Neural progenitor cell (in vitro differentiated cells): Measurements from ENCODE around the gene RBM47. TPM values are rescaled to one million over a fixed set of nuclear protein-coding genes. Genes with fewer than 3 reads are reported as not detected.

Experiments used
- DNase-seq: peaks from one replicate; pipeline ENCODE4 v3.0.0-alpha.2; 2016; ENCODE audit warnings: low spot score
- H2AFZ ChIP-seq: fragments of 200-600 bp; sonication (generic); replicated peaks from 2 replicates; pipeline ENCODE4 v1.6.1; 2016; ENCODE audit warnings: antibody characterized with exemption
- H3F3A ChIP-seq: fragments of 200-600 bp; sonication (generic); 2 replicates; pipeline ENCODE4 v1.6.1; 2016; ENCODE audit warnings: antibody characterized with exemption, low read depth
- H3K27ac ChIP-seq: fragments of 200-600 bp; sonication (generic); 2 replicates; pipeline ENCODE4 v1.5.1; 2016; ENCODE audit warnings: mild to moderate bottlenecking
- H3K27me3 ChIP-seq: fragments of 200-600 bp; sonication (generic); 2 replicates; pipeline ENCODE4 v1.6.1; 2016; ENCODE audit warnings: mild to moderate bottlenecking, moderate library complexity
- H3K36me3 ChIP-seq: fragments of 200-600 bp; sonication (generic); 2 replicates; pipeline ENCODE4 v1.5.1; 2016
- H3K4me1 ChIP-seq: fragments of 200-600 bp; sonication (generic); 2 replicates; pipeline ENCODE4 v1.6.1; 2016; ENCODE audit warnings: mixed run types
- H3K4me2 ChIP-seq: fragments of 200-600 bp; sonication (generic); 2 replicates; pipeline ENCODE4 v1.6.1; 2016
- H3K4me3 ChIP-seq: fragments of 200-600 bp; sonication (generic); 2 replicates; pipeline ENCODE4 v1.5.1; 2016
- H3K79me2 ChIP-seq: fragments of 200-600 bp; sonication (generic); 2 replicates; pipeline ENCODE4 v1.6.1; 2016; ENCODE audit warnings: low read depth
- H3K9ac ChIP-seq: fragments of 200-600 bp; sonication (generic); 2 replicates; pipeline ENCODE4 v1.6.1; 2016
- H3K9me3 ChIP-seq: fragments of 200-600 bp; sonication (generic); 2 replicates; pipeline ENCODE4 v1.5.1; 2016; ENCODE audit warnings: low read depth
- H4K20me1 ChIP-seq: fragments of 200-600 bp; sonication (generic); 2 replicates; pipeline ENCODE4 v1.6.1; 2016; ENCODE audit warnings: low read depth
- H3K27ac Mint-ChIP-seq: 3 replicates; pipeline ENCODE4 v1.8.0; 2021; ENCODE audit warnings: mixed read lengths
- H3K27me3 Mint-ChIP-seq: 2 replicates; pipeline ENCODE4 v1.8.0; 2022; ENCODE audit warnings: low read depth, mild to moderate bottlenecking, inconsistent platforms, moderate library complexity, mixed read lengths; ENCODE audit not compliant: insufficient read depth
- H3K36me3 Mint-ChIP-seq: 3 replicates; pipeline ENCODE4 v1.8.0; 2021; ENCODE audit warnings: mixed read lengths
- H3K4me1 Mint-ChIP-seq: 3 replicates; pipeline ENCODE4 v1.8.0; 2021; ENCODE audit warnings: mixed read lengths
- H3K4me3 Mint-ChIP-seq: 3 replicates; pipeline ENCODE4 v1.8.0; 2021; ENCODE audit warnings: mild to moderate bottlenecking, moderate library complexity, mixed read lengths
- H3K9me3 Mint-ChIP-seq: 3 replicates; pipeline ENCODE4 v1.8.0; 2020; ENCODE audit warnings: mixed read lengths
- CTCF ChIP-seq: fragments of 200-600 bp; sonication (generic); IDR thresholded peaks from 2 replicates; pipeline ENCODE4 v1.5.1; 2017; ENCODE audit warnings: antibody characterized with exemption, mild to moderate bottlenecking
- EZH2 ChIP-seq: fragments of 200-600 bp; sonication (generic); IDR thresholded peaks from 2 replicates; pipeline ENCODE4 v1.6.1; 2017; ENCODE audit warnings: antibody characterized with exemption, mild to moderate bottlenecking, moderate library complexity
- EZH2phosphoT487 ChIP-seq: fragments of 200-600 bp; sonication (generic); IDR thresholded peaks from 2 replicates; pipeline ENCODE4 v1.6.1; 2017; ENCODE audit warnings: antibody characterized with exemption
- total RNA-seq: library from RNA; depleted of rRNA; stranded (reverse); fragments of >200 nt; gene quantifications from 2 replicates; pipeline ENCODE4 v1.2.3, GENCODE V29; 2015; ENCODE audit warnings: low replicate concordance

RBM47 gene
- total RNA-seq, 1 donor from 2014 or later: 2.9 TPM

GRCh38 chr4:40577588-40578253 is 51.9 kb downstream of the RBM47 start:
- no peak overlapping the region for H3K4me3 Mint-ChIP-seq
- no peaks in the 10 kb centered on the region for H3K9me3 ChIP-seq
- no peak overlapping the region for H3K4me3 ChIP-seq
- no peak overlapping the region for H3K27ac ChIP-seq
- no peak for DNase-seq
- H3K79me2 ChIP-seq: no peaks in the 10 kb centered on the region
- H3K36me3 Mint-ChIP-seq: no peaks in the 10 kb centered on the region
- H3K4me1 ChIP-seq: peaks cover 9% of the 10 kb centered on the region
- peaks cover 14% of the 10 kb centered on the region for H3K4me1 Mint-ChIP-seq
- H3K27me3 Mint-ChIP-seq: peaks cover 5% of the 10 kb centered on the region
- no peaks in the 10 kb centered on the region for H3K36me3 ChIP-seq
- no peaks in the 10 kb centered on the region for H3K27me3 ChIP-seq
- TF ChIP-seq CTCF: no peak
- H2AFZ ChIP-seq: no peak overlapping the region
- H3K9me3 Mint-ChIP-seq: no peaks in the 10 kb centered on the region
- peak overlapping the region; percentile 86 for H3K27ac Mint-ChIP-seq
- H4K20me1 ChIP-seq: no peaks in the 10 kb centered on the region
- no peak overlapping the region for H3K9ac ChIP-seq
- H3K4me2 ChIP-seq: no peak overlapping the region
- peaks cover 15% of the 10 kb centered on the region for H3F3A ChIP-seq

DNA sequence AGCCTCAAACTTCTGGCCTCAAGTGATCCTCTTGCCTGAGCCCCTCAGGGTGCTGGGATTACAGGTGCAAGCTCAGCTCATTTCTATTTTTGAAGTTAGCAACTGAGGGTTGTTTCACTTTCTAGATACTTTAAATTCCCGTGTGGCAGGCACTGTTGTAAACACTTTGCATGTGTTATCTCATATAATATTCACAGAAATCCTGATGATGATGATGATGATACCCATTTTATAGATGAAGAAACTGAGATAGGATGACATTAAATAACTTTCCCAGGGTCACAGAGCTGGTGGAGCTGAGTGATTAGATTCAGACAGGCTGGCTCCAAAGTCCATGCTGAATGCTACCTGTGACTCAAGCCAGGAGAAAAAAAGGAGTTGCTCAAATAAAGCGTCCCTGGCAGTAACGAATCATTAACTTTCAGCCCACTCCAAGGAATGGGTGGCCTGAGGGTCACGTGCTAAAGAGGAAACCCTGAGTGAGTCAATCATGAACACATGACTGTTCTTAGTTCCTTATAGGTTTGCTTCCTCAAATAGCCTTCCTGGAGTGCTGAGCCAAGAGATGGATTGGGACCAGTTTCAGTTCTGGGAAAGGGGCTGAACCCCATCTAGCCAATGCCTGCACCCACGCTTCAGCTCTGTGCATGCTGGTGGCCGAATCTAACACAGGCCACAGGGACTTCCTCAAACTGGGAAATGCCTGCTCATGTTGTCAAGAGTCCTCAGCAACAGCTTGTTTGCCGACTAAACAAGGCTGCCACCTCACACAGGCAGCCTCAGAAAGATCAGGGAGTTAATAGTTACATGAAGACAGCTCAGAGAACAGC is 52.8 kb downstream of the RBM47 start:
- DNase-seq: peak; percentile 36
- no peak overlapping the region for H3K4me3 ChIP-seq
- H2AFZ ChIP-seq: peak overlapping the region; percentile 86
- no peaks in the 10 kb centered on the region for H3K79me2 ChIP-seq
- H3K27ac ChIP-seq: peak overlapping the region; percentile 71
- H3K9me3 Mint-ChIP-seq: no peaks in the 10 kb centered on the region
- no peak overlapping the region for H3K9ac ChIP-seq
- H3K36me3 Mint-ChIP-seq: no peaks in the 10 kb centered on the region
- H4K20me1 ChIP-seq: no peaks in the 10 kb centered on the region
- H3K4me1 Mint-ChIP-seq: peaks cover 14% of the 10 kb centered on the region
- H3K27ac Mint-ChIP-seq: peak overlapping the region; percentile 86
- no peaks in the 10 kb centered on the region for H3K36me3 ChIP-seq
- TF ChIP-seq EZH2 (no peak), EZH2phosphoT487 (no peak), CTCF (no peak)
- H3K4me3 Mint-ChIP-seq: no peak overlapping the region
- H3K4me2 ChIP-seq: no peak overlapping the region
- no peaks in the 10 kb centered on the region for H3K9me3 ChIP-seq
- peaks cover 3% of the 10 kb centered on the region for H3K27me3 Mint-ChIP-seq
- peaks cover 15% of the 10 kb centered on the region for H3F3A ChIP-seq
- H3K27me3 ChIP-seq: no peaks in the 10 kb centered on the region
- H3K4me1 ChIP-seq: peaks cover 9% of the 10 kb centered on the region

DNA sequence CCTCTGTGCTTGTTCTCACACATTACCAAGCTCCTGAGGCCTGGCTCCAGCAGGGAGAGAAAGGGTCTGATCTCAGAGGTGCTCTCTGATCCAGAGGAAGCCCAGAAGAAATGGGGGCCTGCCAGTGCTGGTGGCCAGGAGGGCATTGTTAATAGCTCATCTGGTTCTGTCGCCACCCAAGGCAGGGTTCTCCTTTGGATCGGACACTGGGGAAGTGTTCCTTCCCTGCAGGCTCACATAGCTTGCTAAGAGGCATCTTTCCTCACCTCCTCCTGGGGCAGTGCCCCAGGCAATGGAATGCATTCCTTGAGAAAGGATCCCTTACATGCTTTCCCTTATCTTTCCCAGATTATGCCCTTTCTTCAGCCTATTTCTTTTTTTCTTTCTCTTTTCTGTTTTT is 53.8 kb downstream of the RBM47 start:
- H3K79me2 ChIP-seq: no peaks in the 10 kb centered on the region
- H3K27me3 ChIP-seq: no peaks in the 10 kb centered on the region
- H4K20me1 ChIP-seq: no peaks in the 10 kb centered on the region
- Mint-ChIP-seq H3K9me3 (no peaks in the 10 kb centered on the region), H3K4me3 (no peak overlapping the region), H3K36me3 (no peaks in the 10 kb centered on the region), H3K27ac (no peak overlapping the region), H3K27me3 (peaks cover 3% of the 10 kb centered on the region), H3K4me1 (peaks cover 14% of the 10 kb centered on the region)
- no peak for TF ChIP-seq EZH2phosphoT487
- TF ChIP-seq CTCF: no peak
- TF ChIP-seq EZH2: no peak
- H3K27ac ChIP-seq: no peak overlapping the region
- DNase-seq: no peak
- no peak overlapping the region for H3K4me2 ChIP-seq
- H2AFZ ChIP-seq: no peak overlapping the region
- H3K4me1 ChIP-seq: peaks cover 9% of the 10 kb centered on the region
- peaks cover 14% of the 10 kb centered on the region for H3F3A ChIP-seq
- no peaks in the 10 kb centered on the region for H3K9me3 ChIP-seq
- H3K36me3 ChIP-seq: no peaks in the 10 kb centered on the region
- H3K9ac ChIP-seq: no peak overlapping the region
- H3K4me3 ChIP-seq: no peak overlapping the region
